ENCODE measurements around the gene PARP12.

The PARP12 gene

GRCh38 chr7:140034421-140034820, 28.3 kb downstream of the PARP12 start:
- no peak for DNase-seq

GRCh38 chr7:140033779-140034363, 28.9 kb downstream of the PARP12 start:
- DNase-seq: no peak

GRCh38 chr7:140033036-140033435, 29.7 kb downstream of the PARP12 start:
- no peak for DNase-seq

GRCh38 chr7:140031364-140031763, 31.4 kb downstream of the PARP12 start:
- DNase-seq: no peak

DNA sequence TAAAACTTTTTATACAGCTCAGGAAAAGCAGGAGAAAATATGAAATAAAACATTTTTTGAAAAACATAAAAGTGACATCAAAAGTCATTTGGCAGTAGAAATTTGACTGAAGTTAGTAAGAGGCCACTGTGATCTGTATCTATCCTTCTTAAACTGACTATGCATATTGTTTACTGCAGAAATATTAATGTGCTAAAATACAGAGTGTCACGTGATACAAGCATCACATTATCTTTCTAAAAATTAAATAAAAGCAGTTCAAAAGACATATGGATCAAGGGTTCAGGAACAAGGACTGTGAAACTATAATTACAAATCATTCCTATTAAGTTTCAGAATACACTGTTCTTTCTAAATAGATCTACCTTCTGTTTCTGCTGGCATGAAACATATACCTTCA, 33.7 kb downstream of the PARP12 start:
- no peak for DNase-seq

DNA sequence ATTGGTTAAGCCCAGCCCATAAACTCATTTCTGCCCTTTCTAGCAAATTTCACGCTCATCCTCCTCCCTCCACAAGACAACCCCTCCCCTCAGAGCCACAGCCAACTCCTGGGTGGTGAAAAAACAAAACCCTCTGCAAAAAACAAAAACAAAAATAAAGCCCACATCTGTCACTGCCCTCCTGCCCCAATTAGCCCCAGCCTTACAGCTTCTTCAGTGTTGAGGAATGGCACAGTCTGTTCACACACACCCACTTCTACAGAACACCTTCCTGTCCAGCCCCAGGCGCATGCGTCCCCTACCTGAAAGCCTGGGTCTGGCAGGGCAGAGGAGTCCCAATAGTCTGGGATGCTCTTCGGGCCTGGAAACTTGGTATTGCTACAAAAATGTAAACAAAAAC, 34.4 kb downstream of the PARP12 start:
- no peak for DNase-seq

- no peak for DNase-seq
Measured at GRCh38 chr7:140027858-140028257, 34.9 kb downstream of the PARP12 start.

DNA sequence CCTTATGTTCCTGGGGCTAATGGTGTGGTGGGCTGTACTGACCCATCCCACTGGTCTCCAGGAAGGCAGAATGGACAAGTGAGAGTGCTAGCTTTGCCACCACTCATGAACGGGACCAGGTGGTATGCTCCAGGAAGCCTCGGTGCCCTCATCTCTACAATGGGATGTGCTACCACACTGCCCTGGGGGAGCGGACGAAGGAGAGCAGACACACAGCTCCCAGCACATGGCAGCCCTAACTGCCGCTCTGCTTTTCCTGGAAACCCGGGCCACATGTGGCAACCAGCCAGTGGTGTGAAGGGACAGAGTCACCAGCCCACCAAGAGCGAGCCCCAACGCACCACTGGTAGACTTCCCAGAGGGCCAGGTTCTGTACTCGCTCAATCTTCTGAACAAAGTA, 35.8 kb downstream of the PARP12 start:
- DNase-seq: no peak

GRCh38 chr7:140025814-140026433, 36.8 kb downstream of the PARP12 start:
- no peak for DNase-seq

DNA sequence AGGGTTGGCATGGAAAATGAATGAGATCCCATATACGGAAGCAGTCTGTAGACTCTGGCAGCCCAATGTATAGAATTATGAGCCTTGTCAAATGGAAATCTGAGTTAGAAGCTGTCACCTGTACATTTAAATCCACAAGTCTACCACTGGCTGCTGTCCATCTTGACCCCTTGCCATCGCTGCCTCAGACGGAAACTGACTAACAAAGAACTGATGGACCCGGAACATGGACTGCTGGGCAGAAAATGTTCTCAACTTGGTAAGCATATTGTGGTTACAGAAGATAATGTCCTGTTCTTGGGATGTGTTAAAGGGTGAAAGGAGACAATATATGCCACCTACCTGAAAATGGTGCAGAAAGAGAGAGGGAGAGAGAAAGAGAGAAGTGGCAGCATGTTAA, 37.5 kb downstream of the PARP12 start:
- DNase-seq: no peak

DNA sequence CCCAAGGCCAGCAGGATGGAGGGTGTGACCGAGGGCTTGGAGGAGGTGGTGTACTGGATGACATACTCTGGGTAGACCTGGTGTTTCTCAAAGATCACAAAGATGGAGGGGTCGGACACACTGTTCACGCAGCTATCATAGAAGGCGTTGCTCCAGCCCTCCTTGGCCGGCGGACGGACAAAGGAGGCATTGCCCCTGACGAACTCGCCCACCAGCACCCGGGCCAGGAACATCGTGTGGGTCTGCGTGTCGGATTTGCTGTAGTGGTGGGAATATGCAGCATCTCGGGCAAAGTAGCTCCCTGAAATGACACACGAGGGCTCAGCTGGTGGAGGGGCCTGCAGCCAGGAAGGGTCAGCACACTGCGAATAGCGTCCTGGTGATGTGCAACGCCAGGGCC, 38.2 kb downstream of the PARP12 start:
- DNase-seq: no peak

GRCh38 chr7:140023728-140024127, 39.0 kb downstream of the PARP12 start:
- no peak for DNase-seq

- no peak for DNase-seq
Measured at GRCh38 chr7:140022582-140023211, 40.1 kb downstream of the PARP12 start.

DNA sequence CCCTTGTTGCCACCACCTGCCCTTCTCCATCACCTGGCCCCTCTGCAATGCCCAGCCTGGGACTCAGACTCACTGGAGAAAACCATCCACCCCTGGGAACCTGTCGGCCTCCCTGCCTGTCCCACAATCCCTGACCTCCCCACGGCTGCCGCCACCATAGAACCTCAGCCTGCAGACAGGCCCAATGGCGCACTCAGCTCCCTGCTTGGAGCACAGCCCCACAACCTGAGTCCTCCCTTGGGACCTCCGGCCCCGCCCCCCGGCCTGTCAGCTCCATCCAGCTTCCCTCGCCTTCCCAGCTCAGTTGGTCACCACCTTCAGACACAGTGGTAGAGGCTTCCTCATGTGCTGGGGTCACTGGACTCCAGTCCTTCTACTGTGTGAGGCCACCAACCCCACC, 41.1 kb downstream of the PARP12 start:
- no peak for DNase-seq

DNA sequence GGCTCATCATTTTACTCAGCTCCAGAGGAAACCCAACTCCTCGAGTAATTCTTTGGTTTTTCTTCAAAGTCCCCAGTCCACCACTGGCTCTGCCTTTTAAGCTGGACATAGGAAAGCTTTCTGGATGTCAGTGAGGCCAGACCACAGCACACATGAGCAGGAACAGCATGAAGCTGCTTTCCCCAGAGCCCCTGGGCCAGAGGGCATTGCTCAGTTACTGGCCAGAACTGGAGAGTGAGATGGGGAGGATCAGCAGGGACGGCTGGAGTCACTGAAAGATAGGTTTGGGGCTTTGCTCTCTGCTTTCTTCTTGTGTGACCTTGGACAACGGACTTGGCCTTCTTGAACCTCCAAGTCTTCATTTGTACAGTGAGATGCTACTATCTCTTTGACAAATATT, 43.1 kb downstream of the PARP12 start:
- no peak for DNase-seq

- DNase-seq: no peak
Measured at GRCh38 chr7:140019172-140019571, 43.6 kb downstream of the PARP12 start.

DNA sequence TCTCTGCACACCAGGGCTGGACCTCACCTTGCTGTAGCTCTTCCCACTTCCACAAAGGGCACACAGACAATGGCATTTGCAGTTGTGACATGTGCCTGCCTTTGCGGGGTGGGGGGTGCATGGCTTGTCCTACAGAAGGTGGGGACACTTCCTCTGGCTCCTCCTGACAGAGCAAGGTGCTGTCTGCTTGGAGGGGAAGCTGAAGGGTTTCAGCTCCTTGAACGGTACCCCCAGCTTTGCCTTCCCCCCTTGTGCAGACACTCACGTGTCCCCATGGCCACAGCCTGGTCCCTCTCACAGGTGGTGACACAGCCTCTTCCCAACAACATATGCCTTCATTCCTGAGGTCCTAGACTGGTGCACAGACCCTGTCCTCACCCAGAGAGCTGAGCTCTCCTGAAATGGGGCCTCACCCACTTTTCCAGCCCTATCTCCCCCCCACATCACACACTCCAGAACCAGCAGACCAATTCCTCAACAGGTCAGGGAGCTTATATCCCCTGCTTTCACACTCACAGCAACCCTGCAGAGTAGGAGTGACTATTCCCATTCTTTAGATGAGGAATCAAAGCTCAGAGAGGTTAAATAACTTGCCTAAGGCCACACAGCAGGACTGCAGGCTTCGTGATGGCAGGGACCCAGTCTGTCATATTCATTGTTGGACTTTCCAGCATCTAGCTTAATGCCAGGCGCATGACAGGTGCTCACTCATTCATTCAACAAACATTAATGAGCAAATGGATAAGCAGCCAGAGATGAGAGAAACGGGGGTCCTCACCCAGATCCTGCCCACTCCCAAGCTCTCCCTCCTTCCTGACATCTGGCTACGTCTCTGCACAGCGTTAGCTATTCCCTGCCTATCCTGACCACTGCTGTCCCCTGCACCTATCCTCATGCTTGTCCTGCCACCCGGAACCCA, 44.4 kb downstream of the PARP12 start:
- no peak for DNase-seq

GRCh38 chr7:140017543-140017942, 45.2 kb downstream of the PARP12 start:
- no peak for DNase-seq

GRCh38 chr7:140017034-140017433, 45.7 kb downstream of the PARP12 start:
- DNase-seq: no peak

DNA sequence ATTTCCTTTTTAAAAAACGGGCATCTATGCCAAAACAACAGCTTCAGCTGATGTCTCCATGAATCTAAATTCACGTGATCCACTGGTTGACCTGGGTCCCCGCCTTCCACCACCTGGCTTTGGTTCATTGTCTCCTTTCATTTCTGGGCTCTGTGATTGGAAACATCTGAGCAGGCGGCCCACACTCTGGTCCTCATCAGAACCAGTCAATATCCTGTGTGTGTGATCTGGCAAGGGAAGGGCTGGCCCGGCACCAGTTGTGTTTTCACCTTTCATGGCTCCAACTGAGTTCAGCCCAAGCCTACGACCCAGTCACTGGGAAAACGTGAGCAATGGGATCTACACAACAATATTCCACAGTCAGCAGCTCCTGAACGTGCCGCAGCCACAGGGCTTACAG, 46.2 kb downstream of the PARP12 start:
- no peak for DNase-seq

- DNase-seq: no peak
Measured at GRCh38 chr7:140015471-140015970, 47.2 kb downstream of the PARP12 start.

DNA sequence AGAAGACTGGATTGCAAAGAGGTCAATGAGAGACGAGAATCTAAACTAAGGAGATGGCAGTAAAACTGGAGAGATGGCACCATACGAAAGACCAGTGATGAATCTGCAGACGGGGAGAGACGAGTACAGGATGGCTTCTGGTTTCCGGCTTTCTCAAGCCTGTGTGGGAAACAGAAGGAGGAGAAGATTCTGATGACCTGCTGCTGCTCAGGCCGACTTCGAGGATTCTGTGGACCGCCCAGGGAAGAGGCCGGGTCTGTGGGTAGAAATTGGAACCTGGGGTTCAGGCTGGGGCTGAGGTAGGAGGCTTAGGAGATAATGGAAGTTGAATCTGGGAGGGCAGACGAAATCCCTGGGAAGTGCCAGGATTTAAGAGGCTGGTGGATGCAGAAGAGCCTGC, 48.6 kb downstream of the PARP12 start:
- DNase-seq: no peak

DNA sequence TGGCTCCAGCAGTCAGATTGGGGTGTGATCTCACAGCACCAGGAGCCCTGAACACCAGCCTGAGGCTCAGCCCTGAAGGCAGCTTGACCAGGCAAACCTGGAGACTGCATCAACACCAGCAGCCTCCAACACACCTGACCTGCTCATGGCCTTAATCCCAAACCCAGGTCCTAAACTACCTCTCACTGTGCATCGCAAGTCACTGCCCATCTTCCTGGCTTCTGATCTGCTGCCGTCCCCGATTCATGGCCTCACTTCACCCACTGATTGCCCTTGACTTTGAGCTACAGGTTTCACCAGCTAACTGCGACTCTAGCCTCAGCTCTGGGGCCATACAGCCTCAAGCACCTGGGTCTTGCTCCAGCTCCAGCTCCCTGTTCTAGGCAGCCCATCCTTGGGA, 49.1 kb downstream of the PARP12 start:
- no peak for DNase-seq
